ENCODE measurements around the gene MEGF11. TPM values are rescaled to one million over a fixed set of nuclear protein-coding genes. Genes with fewer than 3 reads are reported as not detected.

Gene MEGF11
- total and polyA plus RNA-seq, 9 donors = 0.04 to 11.4 (median 0.40) TPM; not detected in 2

GRCh38 chr15:66170716-66171115 is 82.8 kb downstream of the MEGF11 start:
- WGBS, 3 donors = 78 to 86% (median 80%) methylated on average over 5 of the region's 5 CpGs
- no peak for DNase-seq
- intact Hi-C loops (cut with DNase I) = no loop called here
- Histone ChIP-seq H3K27me3 (no peaks in the 10 kb centered on the region), H3K4me3 (no peak overlapping the region), H3K4me1 (ENCODE audit: insufficient read depth) (no peaks in the 10 kb centered on the region), H3K36me3 (no peaks in the 10 kb centered on the region), H3K9me3 (no peaks in the 10 kb centered on the region), H3K27ac (no peak overlapping the region)
- no peak for TF ChIP-seq POLR2A (IDR thresholded peaks at IDR 0.05)

- Histone ChIP-seq H3K4me1 (ENCODE audit: insufficient read depth) (no peaks in the 10 kb centered on the region), H3K27me3 (no peaks in the 10 kb centered on the region), H3K9me3 (no peaks in the 10 kb centered on the region), H3K27ac (no peak overlapping the region), H3K36me3 (no peaks in the 10 kb centered on the region), H3K4me3 (no peak overlapping the region)
- TF ChIP-seq CTCF (IDR thresholded peaks at IDR 0.05) = no peak
- no peak for TF ChIP-seq POLR2A (IDR thresholded peaks at IDR 0.05)
- no peak for TF ChIP-seq EP300 (IDR thresholded peaks at IDR 0.05)
- WGBS, 3 donors = 82 to 89% (median 85%) methylated on average over 4 of the region's 4 CpGs
- DNase-seq = no peak
- intact Hi-C loops (cut with DNase I) = no loop called here
Observed at GRCh38 chr15:66170042-66170441, 83.5 kb downstream of the MEGF11 start.

GRCh38 chr15:66169625-66170024 is 83.9 kb downstream of the MEGF11 start:
- no peak for DNase-seq
- Histone ChIP-seq H3K4me3 (no peak overlapping the region), H3K27ac (no peak overlapping the region), H3K4me1 (ENCODE audit: insufficient read depth) (no peaks in the 10 kb centered on the region), H3K36me3 (no peaks in the 10 kb centered on the region), H3K9me3 (no peaks in the 10 kb centered on the region), H3K27me3 (no peaks in the 10 kb centered on the region)
- TF ChIP-seq EP300 (IDR thresholded peaks at IDR 0.05) = no peak
- 60 to 70% (median 61%) methylated on average over 13 of the region's 13 CpGs for WGBS, 3 donors
- intact Hi-C loops (cut with DNase I) = no loop called here

GRCh38 chr15:66169023-66169422 is 84.5 kb downstream of the MEGF11 start:
- no peak for DNase-seq
- H3K36me3 ChIP-seq = no peaks in the 10 kb centered on the region
- intact Hi-C loops (cut with DNase I) = no loop called here
- no peaks in the 10 kb centered on the region for H3K9me3 ChIP-seq
- no peaks in the 10 kb centered on the region for H3K4me1 ChIP-seq (ENCODE audit: insufficient read depth)
- H3K27me3 ChIP-seq = no peaks in the 10 kb centered on the region
- WGBS, 3 donors = 67 to 75% (median 69%) methylated on average over 12 of the region's 12 CpGs
- no peak overlapping the region for H3K27ac ChIP-seq
- TF ChIP-seq CTCF (IDR thresholded peaks at IDR 0.05) = no peak
- no peak for TF ChIP-seq POLR2A (IDR thresholded peaks at IDR 0.05)
- TF ChIP-seq EP300 (IDR thresholded peaks at IDR 0.05) = no peak
- no peak overlapping the region for H3K4me3 ChIP-seq

GRCh38 chr15:66167854-66168253 is 85.7 kb downstream of the MEGF11 start:
- Histone ChIP-seq H3K9me3 (no peaks in the 10 kb centered on the region), H3K27ac (no peak overlapping the region), H3K4me1 (ENCODE audit: insufficient read depth) (no peaks in the 10 kb centered on the region), H3K4me3 (no peak overlapping the region), H3K27me3 (no peaks in the 10 kb centered on the region), H3K36me3 (no peaks in the 10 kb centered on the region)
- intact Hi-C loops (cut with DNase I) = no loop called here
- TF ChIP-seq EP300 (IDR thresholded peaks at IDR 0.05) = no peak
- TF ChIP-seq POLR2A (IDR thresholded peaks at IDR 0.05) = no peak
- no peak for TF ChIP-seq CTCF (IDR thresholded peaks at IDR 0.05)
- 76 to 79% (median 77%) methylated on average over 7 of the region's 7 CpGs for WGBS, 3 donors
- DNase-seq = no peak

- no peaks in the 10 kb centered on the region for H3K36me3 ChIP-seq
- DNase-seq = no peak
- H3K27me3 ChIP-seq = no peaks in the 10 kb centered on the region
- intact Hi-C loops (cut with DNase I) = no loop called here
- no peaks in the 10 kb centered on the region for H3K9me3 ChIP-seq
- TF ChIP-seq CTCF (IDR thresholded peaks at IDR 0.05) (no peak), POLR2A (IDR thresholded peaks at IDR 0.05) (no peak), EP300 (IDR thresholded peaks at IDR 0.05) (no peak)
- no peak overlapping the region for H3K27ac ChIP-seq
- no peak overlapping the region for H3K4me3 ChIP-seq
- H3K4me1 ChIP-seq (ENCODE audit: insufficient read depth) = no peaks in the 10 kb centered on the region
- WGBS, 3 donors = 85 to 87% (median 87%) methylated on average over 6 of the region's 6 CpGs
Observed at GRCh38 chr15:66165856-66166255, 87.7 kb downstream of the MEGF11 start.
